ENCODE data around the gene TMEM259.

DNA sequence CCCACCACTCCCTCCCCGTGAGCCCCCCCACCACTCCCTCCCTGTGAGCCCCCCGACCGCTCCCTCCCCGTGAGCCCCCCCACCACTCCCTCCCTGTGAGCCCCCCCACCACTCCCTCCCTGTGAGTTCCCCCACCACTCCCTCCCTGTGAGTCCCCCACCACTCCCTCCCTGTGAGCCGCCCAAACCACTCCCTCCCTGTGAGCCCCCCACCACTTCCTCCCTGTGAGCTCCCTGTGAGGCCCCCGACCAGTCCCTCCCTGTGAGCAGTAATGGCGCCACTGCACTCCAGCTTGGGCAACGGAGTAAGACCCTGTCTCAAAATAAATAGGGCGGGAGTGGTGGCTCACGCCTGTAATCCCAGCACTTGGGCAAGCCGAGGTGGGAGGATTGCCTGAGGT, 28.9 kb upstream of the TMEM259 start:
- TF ChIP-seq CTCF (IDR thresholded peaks at IDR 0.05) (no peak), EZH2 (IDR thresholded peaks at IDR 0.05; ENCODE audit: borderline replicate concordance, insufficient read depth, low read depth, low read length, poor library complexity, severe bottlenecking) (no peak)
